Right forelimb (tissue), 1 donor: ENCODE results near the gene RABL6.
"Not testable (repeated sequence)": the region's sequence is repeated elsewhere in the genome, so short reads cannot be mapped to it uniquely, and the experiment has no call there.

ENCODE experiments used
- DNase-seq: peaks from one replicate; pipeline ENCODE4 v3.0.0-alpha.2; 2018

The RABL6 gene

GRCh38 chr9:136837856-136838277, 30.1 kb downstream of the RABL6 start:
- not testable (repeated sequence) for DNase-seq

- DNase-seq = no peak
Measured at GRCh38 chr9:136838314-136839228, 30.8 kb downstream of the RABL6 start.

- DNase-seq = no peak
Measured at GRCh38 chr9:136839229-136840139, 31.7 kb downstream of the RABL6 start.

- no peak for DNase-seq
Measured at GRCh38 chr9:136840140-136840876, 32.6 kb downstream of the RABL6 start.

GRCh38 chr9:136840877-136841645, 33.3 kb downstream of the RABL6 start:
- DNase-seq = no peak

- DNase-seq = not testable (repeated sequence)
Measured at GRCh38 chr9:136841646-136842379, 34.1 kb downstream of the RABL6 start.

GRCh38 chr9:136842380-136842948, 34.7 kb downstream of the RABL6 start, which contains the start of gene AJM1:
TSS of gene AJM1 (plus strand) at chr9:136842478. CDS start at chr9:136844415, 1,937 bp downstream.
- DNase-seq = peak; percentile 88

GRCh38 chr9:136843159-136843800, 35.5 kb downstream of the RABL6 start:
- not testable (repeated sequence) for DNase-seq

- peak; percentile 75 for DNase-seq
Measured at GRCh38 chr9:136843801-136844740, 36.3 kb downstream of the RABL6 start.

- peak; percentile 48 for DNase-seq
Measured at GRCh38 chr9:136844761-136845464, 37.2 kb downstream of the RABL6 start.

- peak; percentile 47 for DNase-seq
Measured at GRCh38 chr9:136845465-136846260, 37.9 kb downstream of the RABL6 start.

- DNase-seq = peak; percentile 51
Measured at GRCh38 chr9:136846376-136847087, 38.8 kb downstream of the RABL6 start.

GRCh38 chr9:136847088-136847825, 39.5 kb downstream of the RABL6 start:
- peak; percentile 86 for DNase-seq

GRCh38 chr9:136847826-136848392, 40.2 kb downstream of the RABL6 start:
- DNase-seq = no peak

GRCh38 chr9:136848393-136849037, 40.8 kb downstream of the RABL6 start:
- no peak for DNase-seq
